H9 (cell line): ENCODE data around the gene CDCA7L. TPM values are rescaled to one million over a fixed set of nuclear protein-coding genes. Genes with fewer than 3 reads are reported as not detected.

Experiments
- DNase-seq: peaks from one replicate; pipeline ENCODE4 v3.0.0-alpha.2; 2017
- H2AFZ ChIP-seq: one replicate; pipeline ENCODE4 v1.6.1; 2013; ENCODE audit warnings: mild to moderate bottlenecking, low read length, control low read depth, moderate library complexity
- H2AK5ac ChIP-seq: 2 replicates; pipeline ENCODE4 v1.6.1; 2013; ENCODE audit warnings: low read length, control low read depth, mixed read lengths; ENCODE audit not compliant: insufficient read length
- H2BK120ac ChIP-seq: one replicate; pipeline ENCODE4 v1.6.1; 2013; ENCODE audit warnings: low read depth, mild to moderate bottlenecking, low read length, control low read depth, inconsistent platforms; ENCODE audit not compliant: poor library complexity, severe bottlenecking
- H2BK12ac ChIP-seq: 2 replicates; pipeline ENCODE4 v1.6.1; 2013; ENCODE audit warnings: low read length, control low read depth, mixed read lengths, low read depth; ENCODE audit not compliant: insufficient read length
- H2BK15ac ChIP-seq: 2 replicates; pipeline ENCODE4 v1.6.1; 2013; ENCODE audit warnings: low read depth, low read length, control low read depth
- H2BK20ac ChIP-seq: one replicate; pipeline ENCODE4 v1.6.1; 2013; ENCODE audit warnings: low read depth, mild to moderate bottlenecking, low read length, control low read depth, inconsistent platforms; ENCODE audit not compliant: poor library complexity, severe bottlenecking
- H2BK5ac ChIP-seq: 2 replicates; pipeline ENCODE4 v1.6.1; 2013; ENCODE audit warnings: low read length, control low read depth, mixed read lengths; ENCODE audit not compliant: insufficient read length
- H3K14ac ChIP-seq: 2 replicates; pipeline ENCODE4 v1.6.1; 2013; ENCODE audit warnings: low read length, control low read depth; ENCODE audit not compliant: insufficient read depth
- H3K18ac ChIP-seq: 2 replicates; pipeline ENCODE4 v1.6.1; 2013; ENCODE audit warnings: low read depth, mild to moderate bottlenecking, mixed read lengths, low read length, control low read depth; ENCODE audit not compliant: insufficient read length
- H3K23ac ChIP-seq: 2 replicates; pipeline ENCODE4 v1.6.1; 2013; ENCODE audit warnings: low read length, control low read depth, mixed read lengths, low read depth; ENCODE audit not compliant: insufficient read length
- H3K23me2 ChIP-seq: 2 replicates; pipeline ENCODE4 v1.6.1; 2013; ENCODE audit warnings: low read depth, mild to moderate bottlenecking, mixed read lengths, low read length, control low read depth; ENCODE audit not compliant: insufficient read length, poor library complexity, severe bottlenecking
- H3K27ac ChIP-seq: 2 replicates; pipeline ENCODE4 v1.5.1; 2013; ENCODE audit warnings: low read length, control low read depth, mixed read lengths, low read depth; ENCODE audit not compliant: insufficient read length
- H3K27me3 ChIP-seq: 2 replicates; pipeline ENCODE4 v1.6.1; 2013; ENCODE audit warnings: low read length, control low read depth, inconsistent platforms; ENCODE audit not compliant: insufficient read depth
- H3K4ac ChIP-seq: 2 replicates; pipeline ENCODE4 v1.6.1; 2013; ENCODE audit warnings: low read depth, mild to moderate bottlenecking, control low read depth, inconsistent platforms, low read length, moderate library complexity
- H3K4me1 ChIP-seq: 2 replicates; pipeline ENCODE4 v1.6.1; 2013; ENCODE audit warnings: low read length, control low read depth, inconsistent platforms; ENCODE audit not compliant: insufficient read depth
- H3K4me2 ChIP-seq: 2 replicates; pipeline ENCODE4 v1.6.1; 2013; ENCODE audit warnings: low read length, control low read depth, mixed read lengths; ENCODE audit not compliant: insufficient read length, insufficient read depth
- H3K56ac ChIP-seq: 2 replicates; pipeline ENCODE4 v1.6.1; 2013; ENCODE audit warnings: low read depth, mild to moderate bottlenecking, mixed read lengths, low read length, control low read depth; ENCODE audit not compliant: insufficient read length
- H3K79me1 ChIP-seq: 2 replicates; pipeline ENCODE4 v1.6.1; 2013; ENCODE audit warnings: low read depth, mild to moderate bottlenecking, moderate library complexity, low read length, control low read depth, inconsistent platforms; ENCODE audit not compliant: insufficient read depth, poor library complexity, severe bottlenecking
- H3K79me2 ChIP-seq: 2 replicates; pipeline ENCODE4 v1.6.1; 2013; ENCODE audit warnings: low read length, control low read depth, inconsistent platforms; ENCODE audit not compliant: insufficient read depth
- H3K9ac ChIP-seq: 2 replicates; pipeline ENCODE4 v1.6.1; 2013; ENCODE audit warnings: low read length, control low read depth, mixed read lengths; ENCODE audit not compliant: insufficient read length; ENCODE audit errors: extremely low read depth
- H3K9me3 ChIP-seq: one replicate; pipeline ENCODE4 v1.6.1; 2013; ENCODE audit warnings: low read depth, low read length, inconsistent platforms; ENCODE audit not compliant: control insufficient read depth
- H3T11ph ChIP-seq: one replicate; pipeline ENCODE4 v1.6.1; 2013; ENCODE audit warnings: mild to moderate bottlenecking, low read length, control low read depth, inconsistent platforms
- H4K20me1 ChIP-seq: one replicate; pipeline ENCODE4 v1.6.1; 2013; ENCODE audit not compliant: control insufficient read depth, insufficient read length, insufficient read depth
- H4K5ac ChIP-seq: 2 replicates; pipeline ENCODE4 v1.6.1; 2013; ENCODE audit warnings: low read depth, mild to moderate bottlenecking, mixed read lengths, low read length, control low read depth; ENCODE audit not compliant: insufficient read length
- H4K8ac ChIP-seq: replicated peaks from 2 replicates; pipeline ENCODE4 v1.6.1; 2013; ENCODE audit warnings: low read length, control low read depth, mixed read lengths, low read depth; ENCODE audit not compliant: insufficient read length
- H4K91ac ChIP-seq: 2 replicates; pipeline ENCODE4 v1.6.1; 2013; ENCODE audit warnings: low read depth, mild to moderate bottlenecking, moderate library complexity, mixed read lengths, low read length, control low read depth; ENCODE audit not compliant: insufficient read length
- H3K27ac Mint-ChIP-seq, 3 experiments: 2 replicates in 2 of 3; 3 replicates in 1 of 3; pipeline ENCODE4 v1.8.0; 2020 to 2021; ENCODE audit warnings: mixed read lengths in 3 of 3, mild to moderate bottlenecking in 1 of 3, moderate library complexity in 1 of 3
- H3K27me3 Mint-ChIP-seq: 2 replicates; pipeline ENCODE4 v1.8.0; 2021; ENCODE audit warnings: low read depth, mild to moderate bottlenecking, moderate library complexity, mixed read lengths
- H3K36me3 Mint-ChIP-seq, 3 experiments: 2 replicates in 2 of 3; 3 replicates in 1 of 3; pipeline ENCODE4 v1.8.0; 2020 to 2021; ENCODE audit warnings: low read depth in 3 of 3, mixed read lengths in 3 of 3; ENCODE audit not compliant: insufficient read depth in 1 of 3
- H3K4me1 Mint-ChIP-seq, 2 experiments: 2 replicates each; pipeline ENCODE4 v1.8.0; 2020; ENCODE audit warnings: mixed read lengths in 2 of 2
- H3K4me3 Mint-ChIP-seq, 2 experiments: 2 replicates in 1 of 2; 3 replicates in 1 of 2; pipeline ENCODE4 v1.8.0; 2020 to 2021; ENCODE audit warnings: mild to moderate bottlenecking in 2 of 2, mixed read lengths in 2 of 2, moderate library complexity in 1 of 2
- H3K9me3 Mint-ChIP-seq, 2 experiments: 2 replicates in 1 of 2; 3 replicates in 1 of 2; pipeline ENCODE4 v1.8.0; 2020; ENCODE audit warnings: mild to moderate bottlenecking in 2 of 2, mixed read lengths in 2 of 2, moderate library complexity in 1 of 2
- CTCF ChIP-seq: fragments of 200-600 bp; sonication (generic); conservative IDR thresholded peaks from 3 replicates; pipeline ENCODE4 v1.8.0; 2021; ENCODE audit warnings: antibody characterized with exemption, mild to moderate bottlenecking
- WGBS: extraction: QIAGEN DNeasy Blood & Tissue Kit; methylation state at CpG from one replicate; pipeline ENCODE4 v1.1.7; 2013; ENCODE audit warnings: missing lambda C conversion rate, low lambda C conversion rate, mixed read lengths; ENCODE audit not compliant: insufficient read length; ENCODE audit errors: extremely low coverage; 5-methylcytosine and 5-hydroxymethylcytosine counted together
- total RNA-seq: library from RNA; stranded (reverse); gene quantifications from 2 replicates; pipeline ENCODE4 v1.2.1, GENCODE V29; 2021

Gene CDCA7L
- total RNA-seq, 1 experiment from 2014 or later = 104 TPM

DNA sequence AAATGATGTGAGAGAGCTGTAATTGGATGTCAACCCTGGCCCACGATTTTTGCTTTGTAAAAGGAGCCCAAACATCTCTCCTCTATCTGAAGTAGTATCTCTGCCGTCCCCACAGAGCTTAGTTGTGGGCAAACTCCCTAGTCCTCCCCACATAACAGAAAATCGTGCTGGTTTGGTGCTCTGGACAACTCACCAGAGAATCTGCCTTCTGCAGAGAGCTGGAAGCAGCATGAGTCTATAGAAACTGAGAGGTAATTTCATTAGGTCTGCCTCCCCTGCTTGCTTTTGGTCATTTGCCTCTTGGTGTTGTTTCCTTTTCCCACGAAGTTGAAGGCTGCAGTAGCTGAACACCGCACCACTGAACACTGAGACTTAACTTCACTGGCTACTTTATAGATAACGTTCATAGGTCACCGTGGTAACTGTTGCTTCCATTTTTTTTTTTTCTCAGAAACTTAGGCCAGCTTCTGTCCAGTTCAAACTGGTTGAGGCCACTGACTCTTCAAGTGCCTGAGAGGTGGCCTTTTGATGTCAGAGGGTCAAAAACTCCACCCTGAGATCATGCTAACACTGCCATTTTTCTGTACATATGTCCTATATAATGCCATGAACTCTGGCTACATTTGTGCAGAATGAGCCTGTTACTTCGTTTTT lies 3.3 kb upstream of the CDCA7L start:
- H3K23ac ChIP-seq = no peak overlapping the region
- H3K14ac ChIP-seq = no peak overlapping the region
- DNase-seq = no peak
- peaks cover 7% of the 10 kb centered on the region for H3K23me2 ChIP-seq
- no peak overlapping the region for H3K9ac ChIP-seq
- peaks cover 0 to 4% (median 0%) of the 10 kb centered on the region in 3 experiments; a peak in 1 of 7 replicates for H3K36me3 Mint-ChIP-seq
- H2BK15ac ChIP-seq = no peak overlapping the region
- no peaks in the 10 kb centered on the region for H3K9me3 ChIP-seq
- no peak overlapping the region; a peak in 1 of 7 replicates for H3K27ac Mint-ChIP-seq
- WGBS = no CpG with 5 or more reads among the region's 8 CpGs
- no peak overlapping the region for H2BK20ac ChIP-seq
- no peak overlapping the region for H4K91ac ChIP-seq
- peaks cover under 1% of the 10 kb centered on the region; the same call in 1 of the 2 replicates for H3K79me2 ChIP-seq
- no peak overlapping the region for H3K4me2 ChIP-seq
- no peak overlapping the region for H3K4ac ChIP-seq
- no peaks in the 10 kb centered on the region for H3K27me3 ChIP-seq
- no peak overlapping the region for H3K18ac ChIP-seq
- no peak overlapping the region for H2AK5ac ChIP-seq
- H3K79me1 ChIP-seq = no peaks in the 10 kb centered on the region
- H4K5ac ChIP-seq = no peak overlapping the region
- H4K8ac ChIP-seq = no peak overlapping the region
- H2BK120ac ChIP-seq = no peak overlapping the region
- no peak overlapping the region for H3K27ac ChIP-seq
- H3K4me1 Mint-ChIP-seq = peaks cover 10 to 20% of the 10 kb centered on the region in 2 experiments
- no peak overlapping the region for H3K56ac ChIP-seq
- H2AFZ ChIP-seq = no peak overlapping the region
- no peak overlapping the region for H3T11ph ChIP-seq
- H3K9me3 Mint-ChIP-seq = no peaks in the 10 kb centered on the region
- no peaks in the 10 kb centered on the region for H4K20me1 ChIP-seq
- peaks cover 8% of the 10 kb centered on the region; the same call in 1 of the 2 replicates for H3K27me3 Mint-ChIP-seq
- H3K4me3 Mint-ChIP-seq = no peak overlapping the region
- TF ChIP-seq CTCF = no peak
- H3K4me1 ChIP-seq = no peaks in the 10 kb centered on the region
- no peak overlapping the region for H2BK5ac ChIP-seq
- H2BK12ac ChIP-seq = no peak overlapping the region
